ENCODE measurements around the gene IGFBP7.

IGFBP7 gene

GRCh38 chr4:57146444-57146843, 36.3 kb upstream of the IGFBP7 start:
- no peak for TF ChIP-seq ZNF274 (IDR thresholded peaks at IDR 0.05; ENCODE audit: low read depth, low read length)
- no peak overlapping the region for H3K4me3 ChIP-seq (ENCODE audit: low read length)

GRCh38 chr4:57144466-57144865, 34.3 kb upstream of the IGFBP7 start:
- no peak for TF ChIP-seq ZNF274 (IDR thresholded peaks at IDR 0.05; ENCODE audit: low read depth, low read length)
- no peak overlapping the region for H3K4me3 ChIP-seq (ENCODE audit: low read length)

GRCh38 chr4:57139783-57140182, 29.6 kb upstream of the IGFBP7 start:
- H3K4me3 ChIP-seq (ENCODE audit: low read length), result no peak overlapping the region
- no peak for TF ChIP-seq ZNF274 (IDR thresholded peaks at IDR 0.05; ENCODE audit: low read depth, low read length)

- TF ChIP-seq ZNF274 (IDR thresholded peaks at IDR 0.05; ENCODE audit: low read depth, low read length), result no peak
- H3K4me3 ChIP-seq (ENCODE audit: low read length), result no peak overlapping the region
Observed at GRCh38 chr4:57137261-57137660, 27.1 kb upstream of the IGFBP7 start.

GRCh38 chr4:57136281-57136680, 26.1 kb upstream of the IGFBP7 start:
- H3K4me3 ChIP-seq (ENCODE audit: low read length), result no peak overlapping the region
- no peak for TF ChIP-seq ZNF274 (IDR thresholded peaks at IDR 0.05; ENCODE audit: low read depth, low read length)

GRCh38 chr4:57132743-57133137, 22.6 kb upstream of the IGFBP7 start:
- H3K4me3 ChIP-seq (ENCODE audit: low read length), result no peak overlapping the region
- no peak for TF ChIP-seq ZNF274 (IDR thresholded peaks at IDR 0.05; ENCODE audit: low read depth, low read length)

GRCh38 chr4:57131849-57132742, 21.9 kb upstream of the IGFBP7 start:
- no peak for TF ChIP-seq ZNF274 (IDR thresholded peaks at IDR 0.05; ENCODE audit: low read depth, low read length)
- H3K4me3 ChIP-seq (ENCODE audit: low read length), result no peak overlapping the region

GRCh38 chr4:57129477-57129876, 19.3 kb upstream of the IGFBP7 start:
- H3K4me3 ChIP-seq (ENCODE audit: low read length), result no peak overlapping the region
- TF ChIP-seq ZNF274 (IDR thresholded peaks at IDR 0.05; ENCODE audit: low read depth, low read length), result no peak

- no peak overlapping the region for H3K4me3 ChIP-seq (ENCODE audit: low read length)
- no peak for TF ChIP-seq ZNF274 (IDR thresholded peaks at IDR 0.05; ENCODE audit: low read depth, low read length)
Observed at GRCh38 chr4:57127361-57127760, 17.2 kb upstream of the IGFBP7 start.

- H3K4me3 ChIP-seq (ENCODE audit: low read length), result no peak overlapping the region
- TF ChIP-seq ZNF274 (IDR thresholded peaks at IDR 0.05; ENCODE audit: low read depth, low read length), result no peak
Observed at GRCh38 chr4:57125996-57126395, 15.8 kb upstream of the IGFBP7 start.

GRCh38 chr4:57124145-57124544, 14.0 kb upstream of the IGFBP7 start:
- TF ChIP-seq ZNF274 (IDR thresholded peaks at IDR 0.05; ENCODE audit: low read depth, low read length), result no peak
- no peak overlapping the region for H3K4me3 ChIP-seq (ENCODE audit: low read length)

GRCh38 chr4:57122959-57123358, 12.8 kb upstream of the IGFBP7 start:
- no peak for TF ChIP-seq ZNF274 (IDR thresholded peaks at IDR 0.05; ENCODE audit: low read depth, low read length)
- no peak overlapping the region for H3K4me3 ChIP-seq (ENCODE audit: low read length)

GRCh38 chr4:57119054-57119651, 9.0 kb upstream of the IGFBP7 start:
- no peak for TF ChIP-seq ZNF274 (IDR thresholded peaks at IDR 0.05; ENCODE audit: low read depth, low read length)
- H3K4me3 ChIP-seq (ENCODE audit: low read length), result no peak overlapping the region

GRCh38 chr4:57117491-57117890, 7.3 kb upstream of the IGFBP7 start:
- no peak for TF ChIP-seq ZNF274 (IDR thresholded peaks at IDR 0.05; ENCODE audit: low read depth, low read length)
- no peak overlapping the region for H3K4me3 ChIP-seq (ENCODE audit: low read length)

- TF ChIP-seq ZNF274 (IDR thresholded peaks at IDR 0.05; ENCODE audit: low read depth, low read length), result no peak
- no peak overlapping the region for H3K4me3 ChIP-seq (ENCODE audit: low read length)
Observed at GRCh38 chr4:57116245-57116644, 6.1 kb upstream of the IGFBP7 start.

Data from GM08714 (cell line).